GM12878 (cell line): Measurements from ENCODE around the gene HCLS1. TPM values are rescaled to one million over a fixed set of nuclear protein-coding genes. Genes with fewer than 3 reads are reported as not detected.

ENCODE experiments used
- ATAC-seq: fragments of 200-7000 bp; cut with Tn5 transposase; 3 replicates; pipeline ENCODE4 v1.9.1; 2020; ENCODE audit warnings: mild to moderate bottlenecking, moderate library complexity
- BruUV-seq: library from RNA; stranded (reverse); fragments of 400-500 nt; replicated peaks from 2 replicates; lab custom pipeline; 2021; lab: Mats Ljungman, UMichigan
- CTCF ChIA-PET: fragments of 300-600 bp; sonication (Branson Sonifier 250); formaldehyde crosslinking; extraction: SDS; loops from one replicate; lab custom pipeline; 2021; ENCODE audit warnings: inconsistent platforms; lab: Yijun Ruan, JAX
- POLR2A ChIA-PET: fragments of 350-600 bp; formaldehyde crosslinking; extraction: SDS; loops from one replicate; lab custom pipeline; 2021; ENCODE audit warnings: inconsistent platforms; lab: Charles Lee
- RAD21 ChIA-PET: fragments of 300-600 bp; sonication (Branson Sonifier 250); formaldehyde crosslinking; loops from one replicate; lab custom pipeline; 2023; ENCODE audit warnings: antibody characterized with exemption; ENCODE audit not compliant: unreplicated experiment; lab: Charles Lee
- SMC1A ChIA-PET: fragments of 300-600 bp; sonication (Branson Sonifier 250); formaldehyde crosslinking; loops from one replicate; lab custom pipeline; 2023; ENCODE audit not compliant: unreplicated experiment, uncharacterized antibody; lab: Charles Lee
- DNase-seq: peaks from one replicate; pipeline ENCODE4 v3.0.0-alpha.2; 2011; ENCODE audit warnings: low read depth, low spot score
- FAIRE-seq: peaks from 3 replicates; lab custom pipeline; 2011; peaks lifted over from hg19 to GRCh38; lab: Jason Lieb, UNC
- H2AFZ ChIP-seq: 2 replicates; pipeline ENCODE4 v1.6.0; 2011; ENCODE audit warnings: low read depth, low read length, control low read depth; ENCODE audit not compliant: control insufficient read depth
- H3K27ac ChIP-seq: 2 replicates; pipeline ENCODE4 v1.5.1; 2011; ENCODE audit warnings: control low read depth; ENCODE audit not compliant: control insufficient read depth, insufficient read depth
- H3K27me3 ChIP-seq, 2 experiments: replicated peaks in 1 of 2; 2 replicates each; pipeline versions ENCODE4 v1.6.0 to v1.6.1; 2011; ENCODE audit warnings: low read length in 1 of 2; ENCODE audit not compliant: control insufficient read depth in 2 of 2, insufficient read depth in 2 of 2
- H3K36me3 ChIP-seq, 2 experiments: 2 replicates each; pipeline ENCODE4 v1.5.1; 2011; ENCODE audit warnings: low read length in 1 of 2; ENCODE audit not compliant: control insufficient read depth in 2 of 2, insufficient read depth in 2 of 2
- H3K4me1 ChIP-seq: 2 replicates; pipeline ENCODE4 v1.6.1; 2011; ENCODE audit warnings: mild to moderate bottlenecking, low read length, moderate library complexity, mixed read lengths; ENCODE audit not compliant: control insufficient read depth, insufficient read depth
- H3K4me2 ChIP-seq: 2 replicates; pipeline ENCODE4 v1.6.0; 2011; ENCODE audit warnings: control low read depth; ENCODE audit not compliant: control insufficient read depth, insufficient read depth
- H3K4me3 ChIP-seq: fragments of 200-600 bp; sonication (generic); 2 replicates; pipeline ENCODE4 v1.5.1; 2016
- H3K79me2 ChIP-seq: 2 replicates; pipeline ENCODE4 v1.6.0; 2011; ENCODE audit warnings: low read length; ENCODE audit not compliant: control insufficient read depth, insufficient read depth
- H3K9ac ChIP-seq: 2 replicates; pipeline ENCODE4 v1.8.0; 2011; ENCODE audit warnings: low read length, control low read depth, mixed read lengths; ENCODE audit not compliant: control insufficient read depth, insufficient read depth
- H3K9me3 ChIP-seq: replicated peaks from 3 replicates; pipeline ENCODE4 v1.5.1; 2011; ENCODE audit warnings: mild to moderate bottlenecking, low read length; ENCODE audit not compliant: control insufficient read depth, insufficient read depth
- H4K20me1 ChIP-seq: 2 replicates; pipeline ENCODE4 v1.6.0; 2011; ENCODE audit not compliant: control insufficient read depth, insufficient read depth
- CHD2 ChIP-seq: IDR thresholded peaks from 2 replicates; pipeline ENCODE4 v1.6.1; 2011; ENCODE audit warnings: low read depth, low read length, improper control_type of control experiment, borderline replicate concordance
- FOXM1 ChIP-seq: IDR thresholded peaks from 2 replicates; pipeline ENCODE4 v1.6.1; 2012; ENCODE audit warnings: low read depth, mild to moderate bottlenecking, inconsistent platforms, low read length, moderate library complexity
- MEF2A ChIP-seq: IDR thresholded peaks from 2 replicates; pipeline ENCODE4 v1.6.1; 2011; ENCODE audit warnings: low read depth, mild to moderate bottlenecking, low read length, moderate library complexity; ENCODE audit not compliant: insufficient read depth
- NKRF ChIP-seq: fragments of 450-650 bp; conservative IDR thresholded peaks from 2 replicates; pipeline ENCODE4 v1.6.1; 2017; ENCODE audit warnings: mild to moderate bottlenecking, moderate library complexity
- NRF1 ChIP-seq: conservative IDR thresholded peaks from 2 replicates; pipeline ENCODE4 v1.6.1; 2011; ENCODE audit warnings: mild to moderate bottlenecking, low read depth, low read length, improper control_type of control experiment
- ZBED1 ChIP-seq: IDR thresholded peaks from 2 replicates; pipeline ENCODE4 v1.6.1; 2016; ENCODE audit warnings: borderline replicate concordance
- ZNF384 ChIP-seq: IDR thresholded peaks from 2 replicates; pipeline ENCODE4 v1.6.1; 2012; ENCODE audit warnings: low read depth, mild to moderate bottlenecking, low read length, improper control_type of control experiment, borderline replicate concordance
- WGBS: methylation state at CpG from one replicate; pipeline ENCODE4 v1.1.6; 2016; ENCODE audit warnings: low lambda C conversion rate; ENCODE audit not compliant: insufficient replicate concordance, insufficient coverage; ENCODE audit errors: missing lambda C conversion rate; 5-methylcytosine and 5-hydroxymethylcytosine counted together
- in situ Hi-C: fragments of 300-500 bp; cut with MboI; formaldehyde crosslinking; loops from 9 replicates; pipeline ENCODE4 v1.14.3; 2018; ENCODE audit warnings: mixed read lengths
- intact Hi-C: fragments of 100-400 bp; cut with micrococcal nuclease; formaldehyde crosslinking; loops from one replicate; pipeline ENCODE4 v1.14.2; 2022; ENCODE audit not compliant: unreplicated experiment
- polyA plus RNA-seq, 11 experiments: library from polyadenylated mRNA; depleted of rRNA in 4 of 11; unstranded in 6 of 11; stranded (reverse) in 5 of 11; fragments of >200 nt; fragmentation: Nextera tagmentation in 4 of 11; fragmentation: Illumina TruSeq in 1 of 11; extraction: Ambion mirVana in 4 of 11; extraction: Trizol in 1 of 11; gene quantifications; 1 replicate in 1 of 11; 2 replicates in 10 of 11; pipeline versions ENCODE4 v1.2.1 to v1.2.3, GENCODE V29; 2011 to 2016; ENCODE audit warnings: inconsistent platforms in 2 of 11, missing spikeins in 2 of 11, low read depth in 1 of 11
- total RNA-seq, 4 experiments: library from RNA; depleted of rRNA in 3 of 4; stranded (reverse); fragments of >200 nt in 3 of 4; fragmentation: Illumina TruSeq in 1 of 4; extraction: Trizol in 1 of 4; gene quantifications; 2 replicates each; pipeline versions ENCODE4 v1.2.1 to v1.2.3, GENCODE V29; 2013 to 2021
- TF ChIP-seq, protein P1 (sequence below): fragments of 450-650 bp; IDR thresholded peaks from 2 replicates; pipeline ENCODE4 v1.6.1; 2014; ENCODE audit warnings: mild to moderate bottlenecking
- TF ChIP-seq, protein P2 (sequence below): fragments of 450-650 bp; IDR thresholded peaks from 2 replicates; pipeline ENCODE4 v1.6.1; 2016; ENCODE audit warnings: mild to moderate bottlenecking, moderate library complexity, borderline replicate concordance

HCLS1 gene
- total and polyA plus RNA-seq, 10 of the 15 experiments (the other 5 are each of a cell fraction or from before 2014, with no cell fraction given): 51.6 to 344 (median 231) TPM

DNA sequence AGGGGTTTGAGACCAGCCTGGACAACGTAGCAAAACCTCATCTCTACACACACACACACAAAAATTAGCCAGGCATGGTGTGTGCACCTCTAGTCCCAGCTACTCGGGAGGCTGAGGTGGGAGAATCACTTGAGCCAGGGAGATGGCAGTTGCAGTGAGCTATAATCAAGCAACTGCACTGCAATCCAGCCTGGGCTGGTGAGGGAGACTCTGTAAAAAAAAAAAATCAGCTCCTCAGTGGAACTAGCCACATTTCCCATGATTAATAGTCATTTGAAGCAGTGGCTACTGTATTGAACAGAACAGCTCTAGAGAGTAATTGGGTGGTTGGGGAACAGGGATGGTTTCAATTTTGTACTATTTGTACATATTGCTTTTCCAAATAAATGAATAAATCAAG, 79.0 kb downstream of the HCLS1 start:
- no peaks in the 10 kb centered on the region for H3K4me1 ChIP-seq
- 32% methylated on average over 2 of the region's 2 CpGs for WGBS
- POLR2A ChIA-PET: no interaction called here
- CTCF ChIA-PET: no interaction called here
- SMC1A ChIA-PET: interaction anchor here (1.5 kb wide), 1 partner anchor 12 kb away, joined by 3 read pairs; no protein-coding TSS in a partner anchor
- FAIRE-seq: no peak
- no peak overlapping the region for H2AFZ ChIP-seq
- no peaks in the 10 kb centered on the region for H3K79me2 ChIP-seq
- DNase-seq: no peak
- H3K27ac ChIP-seq: no peak overlapping the region
- no peaks in the 10 kb centered on the region for H4K20me1 ChIP-seq
- in situ Hi-C loops: no loop called here
- H3K4me3 ChIP-seq: no peak overlapping the region
- H3K9ac ChIP-seq: no peak overlapping the region
- intact Hi-C loops: no loop called here
- no peak for ATAC-seq
- RAD21 ChIA-PET: no interaction called here
- no peak overlapping the region for H3K4me2 ChIP-seq
- no peak for TF ChIP-seq CHD2
- TF ChIP-seq ZNF384: no peak
- no peak for TF ChIP-seq NKRF
- TF ChIP-seq MEF2A: no peak
- TF ChIP-seq NRF1: no peak
- TF ChIP-seq, protein P1, sequence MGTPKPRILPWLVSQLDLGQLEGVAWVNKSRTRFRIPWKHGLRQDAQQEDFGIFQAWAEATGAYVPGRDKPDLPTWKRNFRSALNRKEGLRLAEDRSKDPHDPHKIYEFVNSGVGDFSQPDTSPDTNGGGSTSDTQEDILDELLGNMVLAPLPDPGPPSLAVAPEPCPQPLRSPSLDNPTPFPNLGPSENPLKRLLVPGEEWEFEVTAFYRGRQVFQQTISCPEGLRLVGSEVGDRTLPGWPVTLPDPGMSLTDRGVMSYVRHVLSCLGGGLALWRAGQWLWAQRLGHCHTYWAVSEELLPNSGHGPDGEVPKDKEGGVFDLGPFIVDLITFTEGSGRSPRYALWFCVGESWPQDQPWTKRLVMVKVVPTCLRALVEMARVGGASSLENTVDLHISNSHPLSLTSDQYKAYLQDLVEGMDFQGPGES: no peak
- TF ChIP-seq, protein P2, sequence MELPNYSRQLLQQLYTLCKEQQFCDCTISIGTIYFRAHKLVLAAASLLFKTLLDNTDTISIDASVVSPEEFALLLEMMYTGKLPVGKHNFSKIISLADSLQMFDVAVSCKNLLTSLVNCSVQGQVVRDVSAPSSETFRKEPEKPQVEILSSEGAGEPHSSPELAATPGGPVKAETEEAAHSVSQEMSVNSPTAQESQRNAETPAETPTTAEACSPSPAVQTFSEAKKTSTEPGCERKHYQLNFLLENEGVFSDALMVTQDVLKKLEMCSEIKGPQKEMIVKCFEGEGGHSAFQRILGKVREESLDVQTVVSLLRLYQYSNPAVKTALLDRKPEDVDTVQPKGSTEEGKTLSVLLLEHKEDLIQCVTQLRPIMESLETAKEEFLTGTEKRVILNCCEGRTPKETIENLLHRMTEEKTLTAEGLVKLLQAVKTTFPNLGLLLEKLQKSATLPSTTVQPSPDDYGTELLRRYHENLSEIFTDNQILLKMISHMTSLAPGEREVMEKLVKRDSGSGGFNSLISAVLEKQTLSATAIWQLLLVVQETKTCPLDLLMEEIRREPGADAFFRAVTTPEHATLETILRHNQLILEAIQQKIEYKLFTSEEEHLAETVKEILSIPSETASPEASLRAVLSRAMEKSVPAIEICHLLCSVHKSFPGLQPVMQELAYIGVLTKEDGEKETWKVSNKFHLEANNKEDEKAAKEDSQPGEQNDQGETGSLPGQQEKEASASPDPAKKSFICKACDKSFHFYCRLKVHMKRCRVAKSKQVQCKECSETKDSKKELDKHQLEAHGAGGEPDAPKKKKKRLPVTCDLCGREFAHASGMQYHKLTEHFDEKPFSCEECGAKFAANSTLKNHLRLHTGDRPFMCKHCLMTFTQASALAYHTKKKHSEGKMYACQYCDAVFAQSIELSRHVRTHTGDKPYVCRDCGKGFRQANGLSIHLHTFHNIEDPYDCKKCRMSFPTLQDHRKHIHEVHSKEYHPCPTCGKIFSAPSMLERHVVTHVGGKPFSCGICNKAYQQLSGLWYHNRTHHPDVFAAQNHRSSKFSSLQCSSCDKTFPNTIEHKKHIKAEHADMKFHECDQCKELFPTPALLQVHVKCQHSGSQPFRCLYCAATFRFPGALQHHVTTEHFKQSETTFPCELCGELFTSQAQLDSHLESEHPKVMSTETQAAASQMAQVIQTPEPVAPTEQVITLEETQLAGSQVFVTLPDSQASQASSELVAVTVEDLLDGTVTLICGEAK: no peak
- TF ChIP-seq ZBED1: no peak
- no peak for TF ChIP-seq FOXM1
- H3K27me3 ChIP-seq: no peaks in the 10 kb centered on the region
- no peaks in the 10 kb centered on the region for H3K9me3 ChIP-seq
- H3K36me3 ChIP-seq: no peaks in the 10 kb centered on the region
- BruUV-seq: no TSS peak
